Ovary (tissue), 10 donors: ENCODE data around the gene CLIC5. TPM values are rescaled to one million over a fixed set of nuclear protein-coding genes. Genes with fewer than 3 reads are reported as not detected.
A peak's percentile ranks its signal among the peaks of the same experiment; 100 is the strongest.

Source experiments
- DNase-seq, 5 donors: peaks; one replicate each; pipeline ENCODE4 v3.0.0-alpha.2; 2019 to 2020
- H3K27ac ChIP-seq, 2 donors: fragments of 200-600 bp; one replicate each; pipeline versions ENCODE4 v1.5.1 to v1.8.0; 2019 to 2022
- H3K27me3 ChIP-seq: fragments of 200-600 bp; one replicate; pipeline ENCODE4 v1.8.0; 2022
- H3K36me3 ChIP-seq: fragments of 200-600 bp; sonication (generic); one replicate; pipeline ENCODE4 v1.5.1; 2019
- H3K4me1 ChIP-seq: one replicate; pipeline ENCODE4 v1.8.1; 2013; ENCODE audit warnings: mild to moderate bottlenecking, moderate library complexity; ENCODE audit not compliant: insufficient read depth
- H3K4me3 ChIP-seq: fragments of 200-600 bp; sonication (generic); one replicate; pipeline ENCODE4 v1.5.1; 2017
- H3K9me3 ChIP-seq, 2 donors: fragments of 200-600 bp in 1 of 2; sonication (generic) in 1 of 2; one replicate each; pipeline versions ENCODE4 v1.5.1 to v1.8.1; 2013 to 2019; ENCODE audit warnings: mild to moderate bottlenecking in 1 of 2, moderate library complexity in 1 of 2
- EP300 ChIP-seq: sonication (generic); formaldehyde crosslinking; IDR thresholded peaks from one replicate; pipeline ENCODE4 v1.6.1; 2017; ENCODE audit warnings: antibody characterized with exemption
- POLR2A ChIP-seq: fragments of 450-650 bp; IDR thresholded peaks from one replicate; pipeline ENCODE4 v1.6.1; 2017; ENCODE audit warnings: antibody characterized with exemption, mild to moderate bottlenecking, moderate library complexity
- WGBS, 3 donors: extraction: QIAGEN DNeasy Blood & Tissue Kit in 1 of 3; methylation state at CpG; one replicate each; pipeline versions ENCODE4 v1.1.5 to v1.1.7; 2013 to 2017; 5-methylcytosine and 5-hydroxymethylcytosine counted together
- intact Hi-C, 4 donors: fragments of 100-400 bp; cut with DNase I; formaldehyde crosslinking; loops; one replicate each; pipeline versions ENCODE4 v1.11.0 to v1.15.1; 2022 to 2023
- long read RNA-seq, 3 donors: library from polyadenylated mRNA in 2 of 3; unstranded in 2 of 3; transcript quantifications; one replicate each; pipeline ENCODE4 v2.0.0 and lab custom pipeline, GENCODE V29; 2021 to 2026
- polyA plus RNA-seq, 2 donors: library from polyadenylated mRNA; stranded (reverse); fragments of 200-250 nt in 1 of 2; fragments of 350-450 nt in 1 of 2; fragmentation: Illumina TruSeq in 1 of 2; extraction: RNeasy Lipid Tissue Mini Kit (QIAGEN cat#74804) in 1 of 2; gene quantifications; one replicate each; pipeline ENCODE4 v1.2.3, GENCODE V29; 2013 to 2014
- total RNA-seq, 7 donors: library from RNA; depleted of rRNA in 2 of 7; stranded (reverse); fragments of >200 nt in 2 of 7; fragmentation: NEBNext Ultra II Directional in 3 of 7; extraction: Animal tissue kit (Norgen Biotek cat#: 25700) in 3 of 7; gene quantifications; one replicate each; pipeline versions ENCODE4 v1.1.0 to v1.2.4, GENCODE V29; 2016 to 2023
- TF ChIP-seq, protein P1 (sequence below), 3 donors: fragments of 450-650 bp in 2 of 3; fragments of 200-600 bp in 1 of 3; IDR thresholded peaks; one replicate each; pipeline versions ENCODE4 v1.5.1 to v1.8.0; 2016 to 2022; ENCODE audit warnings: antibody characterized with exemption in 3 of 3, mild to moderate bottlenecking in 1 of 3
- donor health status: DM: no; HTN: no; CAD: no; lungs with moderate emphysema.
- donor health status: DM: no; HTN: no; CAD: no.
- donor health status: Bipolar disorder and iron deficiency.
- donor health status: DM: yes; HTN: yes; CAD: no.
- donor health status: DM: no; HTN: no; CAD: no.
- donor health status: DM: yes; HTN: yes; CAD: no.

Gene CLIC5
- 10 to 100 TPM in 1 of 7 donors, 1 to 10 TPM in 3, under 1 TPM in 3; 0.58 to 20.2 (median 2.0) TPM for total RNA-seq
- 10 to 100 TPM in 1 of 2 donors, under 1 TPM in 1; 0.27 to 42.3 TPM for polyA plus RNA-seq
- long read RNA-seq, donor 1 = 0 reads
- long read RNA-seq, donor 2, full-length matches to known transcripts = 2 of 2 reads
- long read RNA-seq, donor 2, partial matches to known transcripts = 0 of 2 reads
- long read RNA-seq, donor 2, other reads (novel, unspliced or antisense) = 0 of 2 reads
- long read RNA-seq, donor 3, partial matches to known transcripts = 0 of 5 reads
- long read RNA-seq, donor 3, other reads (novel, unspliced or antisense) = 5 of 5 reads

GRCh38 chr6:46015119-46015968 is at the start of gene CLIC5:
CLIC5 (minus strand) TSS chr6:46015860; CDS start chr6:46015542, 318 bp downstream.
- no peaks in the 10 kb centered on the region for H3K27me3 ChIP-seq
- TF ChIP-seq, protein P1, sequence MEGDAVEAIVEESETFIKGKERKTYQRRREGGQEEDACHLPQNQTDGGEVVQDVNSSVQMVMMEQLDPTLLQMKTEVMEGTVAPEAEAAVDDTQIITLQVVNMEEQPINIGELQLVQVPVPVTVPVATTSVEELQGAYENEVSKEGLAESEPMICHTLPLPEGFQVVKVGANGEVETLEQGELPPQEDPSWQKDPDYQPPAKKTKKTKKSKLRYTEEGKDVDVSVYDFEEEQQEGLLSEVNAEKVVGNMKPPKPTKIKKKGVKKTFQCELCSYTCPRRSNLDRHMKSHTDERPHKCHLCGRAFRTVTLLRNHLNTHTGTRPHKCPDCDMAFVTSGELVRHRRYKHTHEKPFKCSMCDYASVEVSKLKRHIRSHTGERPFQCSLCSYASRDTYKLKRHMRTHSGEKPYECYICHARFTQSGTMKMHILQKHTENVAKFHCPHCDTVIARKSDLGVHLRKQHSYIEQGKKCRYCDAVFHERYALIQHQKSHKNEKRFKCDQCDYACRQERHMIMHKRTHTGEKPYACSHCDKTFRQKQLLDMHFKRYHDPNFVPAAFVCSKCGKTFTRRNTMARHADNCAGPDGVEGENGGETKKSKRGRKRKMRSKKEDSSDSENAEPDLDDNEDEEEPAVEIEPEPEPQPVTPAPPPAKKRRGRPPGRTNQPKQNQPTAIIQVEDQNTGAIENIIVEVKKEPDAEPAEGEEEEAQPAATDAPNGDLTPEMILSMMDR (IDR thresholded peaks at IDR 0.05) = no peak
- TF ChIP-seq POLR2A = no peak
- no peak for TF ChIP-seq EP300
- H3K4me1 ChIP-seq = peaks cover 4% of the 10 kb centered on the region
- intact Hi-C loops = no loop called here
- DNase-seq = peak in 2 of 5 donors; percentile 13 to 28
- no peak within 1 kb of the TSS for H3K27ac ChIP-seq
- H3K4me3 ChIP-seq = peak within 1 kb of the TSS; percentile 34
- H3K36me3 ChIP-seq = no peaks in the 10 kb centered on the region
- H3K9me3 ChIP-seq = no peaks in the 10 kb centered on the region
- 1% methylated on average over 80 to 82 of the region's 82 CpGs for WGBS, 3 donors

DNA sequence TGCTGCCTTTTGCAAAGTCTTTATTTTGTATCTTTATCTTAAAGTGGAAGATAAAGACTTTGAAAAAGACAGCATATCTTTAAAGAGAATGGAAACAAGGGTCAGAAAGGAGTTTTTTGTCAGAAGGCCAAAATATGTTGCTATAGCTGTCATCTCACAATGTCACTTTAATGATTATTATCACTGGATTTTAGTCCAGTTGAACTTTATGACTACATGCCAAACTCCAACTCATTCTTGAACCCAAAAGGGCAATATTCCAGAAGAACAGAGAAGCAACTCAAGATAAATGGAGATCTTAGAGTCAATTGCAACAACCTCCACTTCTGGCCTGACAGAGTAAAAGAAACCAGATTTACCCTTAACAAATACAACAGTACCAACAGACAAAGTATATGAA is 47.3 kb upstream of the CLIC5 start:
- H3K27ac ChIP-seq = no peak overlapping the region
- intact Hi-C loops = no loop called here
- no peak overlapping the region for H3K4me3 ChIP-seq
- no peaks in the 10 kb centered on the region for H3K4me1 ChIP-seq
- TF ChIP-seq EP300 = no peak
- TF ChIP-seq, protein P1 (IDR thresholded peaks at IDR 0.05) = no peak
- TF ChIP-seq POLR2A = no peak
- no peaks in the 10 kb centered on the region for H3K9me3 ChIP-seq
- H3K36me3 ChIP-seq = no peaks in the 10 kb centered on the region
- no peaks in the 10 kb centered on the region for H3K27me3 ChIP-seq
- no peak for DNase-seq

GRCh38 chr6:46062312-46062711 is 46.7 kb upstream of the CLIC5 start:
- Histone ChIP-seq H3K4me1 (no peaks in the 10 kb centered on the region), H3K36me3 (no peaks in the 10 kb centered on the region), H3K27me3 (no peaks in the 10 kb centered on the region), H3K9me3 (no peaks in the 10 kb centered on the region), H3K27ac (no peak overlapping the region), H3K4me3 (no peak overlapping the region)
- DNase-seq = no peak
- intact Hi-C loops = no loop called here
- 20 to 28% (median 23%) methylated on average over 2 of the region's 2 CpGs for WGBS, 3 donors
- no peak for TF ChIP-seq EP300
- no peak for TF ChIP-seq POLR2A
- TF ChIP-seq, protein P1 (IDR thresholded peaks at IDR 0.05) = no peak

GRCh38 chr6:46061497-46061896 is 45.8 kb upstream of the CLIC5 start:
- Histone ChIP-seq H3K27me3 (no peaks in the 10 kb centered on the region), H3K36me3 (no peaks in the 10 kb centered on the region), H3K9me3 (no peaks in the 10 kb centered on the region), H3K27ac (no peak overlapping the region), H3K4me1 (no peaks in the 10 kb centered on the region), H3K4me3 (no peak overlapping the region)
- intact Hi-C loops = no loop called here
- TF ChIP-seq POLR2A = no peak
- no peak for TF ChIP-seq EP300
- TF ChIP-seq, protein P1 (IDR thresholded peaks at IDR 0.05) = no peak
- no peak for DNase-seq
- WGBS, 3 donors = 32 to 38% (median 35%) methylated on average over 1 of the region's 1 CpG
